SKM-1 (cell line): ENCODE measurements around the gene KRTAP12-2.
"Not testable (repeated sequence)": the region's sequence is repeated elsewhere in the genome, so short reads cannot be mapped to it uniquely, and the experiment has no call there.

Experiments used
- DNase-seq: peaks from one replicate; lab custom pipeline; 2025; ENCODE audit not compliant: unreplicated experiment; lab: John Stamatoyannopoulos, UW

KRTAP12-2 gene

GRCh38 chr21:44630440-44630839, 36.3 kb downstream of the KRTAP12-2 start:
- DNase-seq = no peak

- no peak for DNase-seq
Observed at GRCh38 chr21:44628707-44629391, 37.9 kb downstream of the KRTAP12-2 start.

GRCh38 chr21:44627831-44628233, 38.9 kb downstream of the KRTAP12-2 start:
- DNase-seq = not testable (repeated sequence)

GRCh38 chr21:44627181-44627822, 39.4 kb downstream of the KRTAP12-2 start:
- not testable (repeated sequence) for DNase-seq

GRCh38 chr21:44626673-44627143, 40.0 kb downstream of the KRTAP12-2 start, which contains the start of gene KRTAP10-9:
TSS of gene KRTAP10-9 (plus strand) at chr21:44627093. CDS start at chr21:44627172, 79 bp downstream.
- DNase-seq = no peak

GRCh38 chr21:44626262-44626661, 40.5 kb downstream of the KRTAP12-2 start:
- no peak for DNase-seq

- no peak for DNase-seq
Observed at GRCh38 chr21:44625756-44626155, 41.0 kb downstream of the KRTAP12-2 start.

- DNase-seq = no peak
Observed at GRCh38 chr21:44623575-44623974, 43.2 kb downstream of the KRTAP12-2 start.

GRCh38 chr21:44619886-44620285, 46.8 kb downstream of the KRTAP12-2 start:
- DNase-seq = no peak

- no peak for DNase-seq
Observed at GRCh38 chr21:44618909-44619308, 47.8 kb downstream of the KRTAP12-2 start.

GRCh38 chr21:44618504-44618903, 48.2 kb downstream of the KRTAP12-2 start:
- DNase-seq = peak; percentile 21

- no peak for DNase-seq
Observed at GRCh38 chr21:44617071-44617501, 49.6 kb downstream of the KRTAP12-2 start.

GRCh38 chr21:44616591-44616926, 50.2 kb downstream of the KRTAP12-2 start:
- DNase-seq = no peak
